Measurements from ENCODE around the gene C11orf42. TPM values are rescaled to one million over a fixed set of nuclear protein-coding genes. Genes with fewer than 3 reads are reported as not detected.

The C11orf42 gene
- polyA plus RNA-seq, 5 donors, result 0.60 to 1.8 (median 1.1) TPM

GRCh38 chr11:6253197-6253596 lies 47.8 kb downstream of the C11orf42 start:
- DNase-seq, result no peak

GRCh38 chr11:6258141-6258540 lies 52.8 kb downstream of the C11orf42 start:
- no peak for DNase-seq

- no peak for DNase-seq
Measured at GRCh38 chr11:6258571-6259081, 53.3 kb downstream of the C11orf42 start.

- no peak for DNase-seq
Measured at GRCh38 chr11:6260207-6260726, 54.9 kb downstream of the C11orf42 start.

Other genes starting within 250 kb of the C11orf42 start
- gene OR56A5, start 237.1 kb upstream of the C11orf42 start, polyA plus RNA-seq (ENCODE audit: insufficient read depth in 1 of 5, insufficient read length in 5 of 5, low replicate concordance in 1 of 5), result not detected
- not detected for gene OR52L1, start 218.6 kb upstream of the C11orf42 start, polyA plus RNA-seq (ENCODE audit: insufficient read depth in 1 of 5, insufficient read length in 5 of 5, low replicate concordance in 1 of 5)
- under 1 TPM in 4 of 5 donors, not detected in 1; 0.04 to 0.13 (median 0.05) TPM for gene OR56A4, start 198.6 kb upstream of the C11orf42 start, polyA plus RNA-seq (ENCODE audit: insufficient read depth in 1 of 5, insufficient read length in 5 of 5, low replicate concordance in 1 of 5)
- gene OR56A1, start 174.8 kb upstream of the C11orf42 start, polyA plus RNA-seq (ENCODE audit: insufficient read depth in 1 of 5, insufficient read length in 5 of 5, low replicate concordance in 1 of 5), result not detected
- under 1 TPM in 2 of 5 donors, not detected in 3; 0.13 to 0.29 TPM for gene OR56B4, start 97.9 kb upstream of the C11orf42 start, polyA plus RNA-seq (ENCODE audit: insufficient read depth in 1 of 5, insufficient read length in 5 of 5, low replicate concordance in 1 of 5)
- not detected for gene OR52B2, start 35.2 kb upstream of the C11orf42 start, polyA plus RNA-seq (ENCODE audit: insufficient read depth in 1 of 5, insufficient read length in 5 of 5, low replicate concordance in 1 of 5)
- under 1 TPM in 1 of 5 donors, not detected in 4; 0.22 TPM for gene OR52W1, start 6.3 kb upstream of the C11orf42 start, polyA plus RNA-seq (ENCODE audit: insufficient read depth in 1 of 5, insufficient read length in 5 of 5, low replicate concordance in 1 of 5)
- gene FHIP1B, start 29.1 kb downstream of the C11orf42 start, polyA plus RNA-seq (ENCODE audit: insufficient read depth in 1 of 5, insufficient read length in 5 of 5, low replicate concordance in 1 of 5), result 10 to 100 TPM; 45.8 to 65.5 (median 60.2) TPM
- gene CNGA4, start 33.5 kb downstream of the C11orf42 start, polyA plus RNA-seq (ENCODE audit: insufficient read depth in 1 of 5, insufficient read length in 5 of 5, low replicate concordance in 1 of 5), result 1 to 10 TPM; 1.2 to 1.9 (median 1.5) TPM
- under 1 TPM; 0.18 to 0.31 (median 0.25) TPM for gene CCKBR, start 54.3 kb downstream of the C11orf42 start, polyA plus RNA-seq (ENCODE audit: insufficient read depth in 1 of 5, insufficient read length in 5 of 5, low replicate concordance in 1 of 5)
- gene CAVIN3, start 114.9 kb downstream of the C11orf42 start, polyA plus RNA-seq (ENCODE audit: insufficient read depth in 1 of 5, insufficient read length in 5 of 5, low replicate concordance in 1 of 5), result 10 to 100 TPM; 16.1 to 53.1 (median 23.8) TPM
- 10 to 100 TPM; 18.7 to 28.7 (median 22.0) TPM for gene SMPD1, start 184.9 kb downstream of the C11orf42 start, polyA plus RNA-seq (ENCODE audit: insufficient read depth in 1 of 5, insufficient read length in 5 of 5, low replicate concordance in 1 of 5)
- 10 to 100 TPM; 37.6 to 47.4 (median 44.0) TPM for gene APBB1, start 213.5 kb downstream of the C11orf42 start, polyA plus RNA-seq (ENCODE audit: insufficient read depth in 1 of 5, insufficient read length in 5 of 5, low replicate concordance in 1 of 5)
- 1 to 10 TPM; 5.3 to 8.8 (median 8.7) TPM for gene HPX, start 235.4 kb downstream of the C11orf42 start, polyA plus RNA-seq (ENCODE audit: insufficient read depth in 1 of 5, insufficient read length in 5 of 5, low replicate concordance in 1 of 5)